Neural progenitor cell (in vitro differentiated cells): ENCODE results near the gene DDAH1.

Source experiments
- EZH2 ChIP-seq: fragments of 200-600 bp; sonication (generic); IDR thresholded peaks from 2 replicates; pipeline ENCODE4 v1.6.1; 2017; ENCODE audit warnings: antibody characterized with exemption, mild to moderate bottlenecking, moderate library complexity
- TF ChIP-seq, protein P1 (sequence below): fragments of 200-600 bp; sonication (generic); IDR thresholded peaks from 2 replicates; pipeline ENCODE4 v1.5.1; 2017; ENCODE audit warnings: antibody characterized with exemption, mild to moderate bottlenecking

DNA sequence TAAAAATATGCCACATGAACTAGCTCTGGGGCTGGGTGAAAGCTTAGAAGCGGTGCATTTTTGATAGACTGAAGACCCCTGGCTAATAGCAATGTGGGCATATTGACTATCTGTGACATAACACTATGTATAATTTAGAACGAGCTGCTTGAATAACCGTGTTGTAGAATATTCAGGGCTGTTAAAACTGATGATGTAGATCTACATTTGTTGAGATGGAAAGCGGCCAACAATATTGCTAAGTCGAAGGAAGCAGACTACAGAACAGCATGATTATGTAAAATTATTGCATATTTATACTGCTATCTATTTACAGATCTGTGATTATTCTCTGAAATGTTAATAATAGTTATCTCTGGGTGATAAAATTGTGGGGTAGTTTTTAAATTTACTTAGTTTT, 147.4 kb downstream of the DDAH1 start:
- TF ChIP-seq, protein P1, sequence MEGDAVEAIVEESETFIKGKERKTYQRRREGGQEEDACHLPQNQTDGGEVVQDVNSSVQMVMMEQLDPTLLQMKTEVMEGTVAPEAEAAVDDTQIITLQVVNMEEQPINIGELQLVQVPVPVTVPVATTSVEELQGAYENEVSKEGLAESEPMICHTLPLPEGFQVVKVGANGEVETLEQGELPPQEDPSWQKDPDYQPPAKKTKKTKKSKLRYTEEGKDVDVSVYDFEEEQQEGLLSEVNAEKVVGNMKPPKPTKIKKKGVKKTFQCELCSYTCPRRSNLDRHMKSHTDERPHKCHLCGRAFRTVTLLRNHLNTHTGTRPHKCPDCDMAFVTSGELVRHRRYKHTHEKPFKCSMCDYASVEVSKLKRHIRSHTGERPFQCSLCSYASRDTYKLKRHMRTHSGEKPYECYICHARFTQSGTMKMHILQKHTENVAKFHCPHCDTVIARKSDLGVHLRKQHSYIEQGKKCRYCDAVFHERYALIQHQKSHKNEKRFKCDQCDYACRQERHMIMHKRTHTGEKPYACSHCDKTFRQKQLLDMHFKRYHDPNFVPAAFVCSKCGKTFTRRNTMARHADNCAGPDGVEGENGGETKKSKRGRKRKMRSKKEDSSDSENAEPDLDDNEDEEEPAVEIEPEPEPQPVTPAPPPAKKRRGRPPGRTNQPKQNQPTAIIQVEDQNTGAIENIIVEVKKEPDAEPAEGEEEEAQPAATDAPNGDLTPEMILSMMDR: no peak
- TF ChIP-seq EZH2: no peak
